ENCODE data around the gene SV2A. TPM values are rescaled to one million over a fixed set of nuclear protein-coding genes. Genes with fewer than 3 reads are reported as not detected.
"Not testable (repeated sequence)": the region's sequence is repeated elsewhere in the genome, so short reads cannot be mapped to it uniquely, and the experiment has no call there.

SV2A gene
- total and polyA plus RNA-seq, 2 donors (not counting 1 experiment from before 2014, with no cell fraction given), result 0.07 to 0.24 TPM

- Histone ChIP-seq H3K9ac (ENCODE audit: low read length) (no peak overlapping the region), H3K27ac (ENCODE audit: low read length in 2 of 2) (no peak overlapping the region), H3K27me3 (replicated peaks in 1 of 4; ENCODE audit: control extremely low read depth in 1 of 4, control insufficient read depth in 3 of 4, insufficient read depth in 4 of 4, low read length in 3 of 4) (peaks cover 0 to 9% (median 0%) of the 10 kb centered on the region in 4 experiments), H3K4me2 (replicated peaks; ENCODE audit: low read depth, low read length, poor library complexity, severe bottlenecking) (no peak overlapping the region), H3K4me3 (ENCODE audit: control extremely low read depth in 1 of 5, extremely low read depth in 1 of 5, insufficient read depth in 1 of 5, low read depth in 2 of 5, low read length in 4 of 5) (no peak overlapping the region), H4K20me1 (ENCODE audit: control insufficient read depth, insufficient read depth, low read length, poor library complexity, severe bottlenecking) (no peaks in the 10 kb centered on the region), H2AFZ (ENCODE audit: insufficient read depth, low read depth, low read length, poor library complexity, severe bottlenecking) (no peak overlapping the region), H3K36me3 (replicated peaks in 1 of 2; ENCODE audit: control extremely low read depth in 1 of 2, control insufficient read depth in 1 of 2, extremely low read depth in 1 of 2, insufficient read depth in 2 of 2, low read length in 1 of 2) (no peaks in the 10 kb centered on the region), H3K79me2 (ENCODE audit: control insufficient read depth, insufficient read depth, low read length) (no peaks in the 10 kb centered on the region), H3K9me3 (ENCODE audit: control extremely low read depth in 1 of 3, control insufficient read depth in 2 of 3, insufficient read depth in 1 of 3, low read length in 2 of 3) (no peaks in the 10 kb centered on the region), H3K4me1 (ENCODE audit: control insufficient read depth in 2 of 2, insufficient read depth in 2 of 2, low read length in 2 of 2) (no peaks in the 10 kb centered on the region)
- intact Hi-C loops (cut with micrococcal nuclease), result no loop called here
- Mint-ChIP-seq H3K4me3 (no peak overlapping the region), H3K27me3 (peaks cover 11% of the 10 kb centered on the region), H3K9me3 (ENCODE audit: insufficient read depth) (no peaks in the 10 kb centered on the region), H3K4me1 (no peaks in the 10 kb centered on the region), H3K27ac (no peak overlapping the region)
- ATAC-seq (ENCODE audit: low read depth), result no peak
- ChIA-PET CTCF (interaction anchor here (1.1 kb wide), 1 partner anchor 225 kb away, joined by 3 read pairs; no protein-coding TSS in a partner anchor), POLR2A (interaction anchor here (0.7 kb wide), 1 partner anchor 15 kb away, joined by 4 read pairs; no protein-coding TSS in a partner anchor)
- TF ChIP-seq EZH2 (IDR thresholded peaks at IDR 0.05; ENCODE audit: borderline replicate concordance, insufficient read depth, low read depth, low read length, poor library complexity, severe bottlenecking), result no peak
- 100% methylated on average over 1 of the region's 3 CpGs for WGBS (ENCODE audit: insufficient coverage)
- DNase-seq, result no peak
Observed at GRCh38 chr1:149940427-149940826, 22.8 kb upstream of the SV2A start.

GRCh38 chr1:149938668-149939003 lies 21.0 kb upstream of the SV2A start:
- H4K20me1 ChIP-seq (ENCODE audit: control insufficient read depth, insufficient read depth, low read length, poor library complexity, severe bottlenecking); ATAC-seq (ENCODE audit: low read depth); H3K4me1 Mint-ChIP-seq; H3K9me3 ChIP-seq (ENCODE audit: control extremely low read depth in 1 of 3, control insufficient read depth in 2 of 3, insufficient read depth in 1 of 3, low read length in 2 of 3); H3K4me3 Mint-ChIP-seq; H3K27ac ChIP-seq (ENCODE audit: low read length in 2 of 2); H3K4me3 ChIP-seq (ENCODE audit: control extremely low read depth in 1 of 5, extremely low read depth in 1 of 5, insufficient read depth in 1 of 5, low read depth in 2 of 5, low read length in 4 of 5); H3K36me3 ChIP-seq (replicated peaks in 1 of 2; ENCODE audit: control extremely low read depth in 1 of 2, control insufficient read depth in 1 of 2, extremely low read depth in 1 of 2, insufficient read depth in 2 of 2, low read length in 1 of 2); intact Hi-C loops (cut with micrococcal nuclease); H3K9me3 Mint-ChIP-seq (ENCODE audit: insufficient read depth); DNase-seq; H3K27ac Mint-ChIP-seq; H3K9ac ChIP-seq (ENCODE audit: low read length); CTCF ChIA-PET; H3K4me1 ChIP-seq (ENCODE audit: control insufficient read depth in 2 of 2, insufficient read depth in 2 of 2, low read length in 2 of 2); H3K79me2 ChIP-seq (ENCODE audit: control insufficient read depth, insufficient read depth, low read length); H2AFZ ChIP-seq (ENCODE audit: insufficient read depth, low read depth, low read length, poor library complexity, severe bottlenecking); H3K4me2 ChIP-seq (replicated peaks; ENCODE audit: low read depth, low read length, poor library complexity, severe bottlenecking): not testable (repeated sequence)
- peaks cover 0 to 24% (median 2%) of the 10 kb centered on the region in 4 experiments for H3K27me3 ChIP-seq (replicated peaks in 1 of 4; ENCODE audit: control extremely low read depth in 1 of 4, control insufficient read depth in 3 of 4, insufficient read depth in 4 of 4, low read length in 3 of 4)
- peaks cover 24% of the 10 kb centered on the region for H3K27me3 Mint-ChIP-seq
- POLR2A ChIA-PET, result interaction anchor here (0.7 kb wide), 1 partner anchor 22 kb away, joined by 4 read pairs; no protein-coding TSS in a partner anchor
- WGBS (ENCODE audit: insufficient coverage), result 100% methylated on average over 2 of the region's 13 CpGs

All from B cell (primary cell).